ENCODE results near the gene ZNF691.

ZNF691 gene

DNA sequence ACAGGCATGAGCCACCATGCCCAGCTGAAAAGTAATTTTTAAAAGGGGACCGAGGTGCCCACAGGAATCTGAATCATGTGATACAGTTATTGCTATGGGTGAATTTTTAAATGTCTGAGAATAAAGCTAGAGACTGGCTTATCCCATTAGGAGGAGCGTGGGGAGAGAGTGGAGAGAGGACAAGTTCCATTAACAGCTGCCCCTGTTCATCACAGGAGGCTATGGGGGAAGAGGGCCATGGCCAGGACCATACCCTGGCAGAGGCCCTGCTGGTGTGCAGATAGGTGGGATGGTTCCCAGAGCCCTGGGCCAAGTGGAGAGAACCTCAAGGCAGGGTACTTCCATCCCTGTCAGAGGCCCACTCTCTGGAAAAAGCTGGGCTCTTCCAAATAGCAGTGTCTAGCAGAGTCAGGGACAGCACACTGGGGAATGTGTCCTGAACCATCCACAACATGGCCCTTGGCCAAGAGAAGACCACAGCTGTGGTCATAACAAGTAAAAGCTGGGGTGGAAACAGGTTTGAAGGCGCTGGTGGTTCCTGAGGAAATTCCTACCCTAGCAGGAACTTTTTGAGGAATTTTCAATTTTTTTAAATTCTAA is 13.7 kb upstream of the ZNF691 start:
- no peak for DNase-seq (ENCODE audit: low read depth)
- TF ChIP-seq, protein P1, sequence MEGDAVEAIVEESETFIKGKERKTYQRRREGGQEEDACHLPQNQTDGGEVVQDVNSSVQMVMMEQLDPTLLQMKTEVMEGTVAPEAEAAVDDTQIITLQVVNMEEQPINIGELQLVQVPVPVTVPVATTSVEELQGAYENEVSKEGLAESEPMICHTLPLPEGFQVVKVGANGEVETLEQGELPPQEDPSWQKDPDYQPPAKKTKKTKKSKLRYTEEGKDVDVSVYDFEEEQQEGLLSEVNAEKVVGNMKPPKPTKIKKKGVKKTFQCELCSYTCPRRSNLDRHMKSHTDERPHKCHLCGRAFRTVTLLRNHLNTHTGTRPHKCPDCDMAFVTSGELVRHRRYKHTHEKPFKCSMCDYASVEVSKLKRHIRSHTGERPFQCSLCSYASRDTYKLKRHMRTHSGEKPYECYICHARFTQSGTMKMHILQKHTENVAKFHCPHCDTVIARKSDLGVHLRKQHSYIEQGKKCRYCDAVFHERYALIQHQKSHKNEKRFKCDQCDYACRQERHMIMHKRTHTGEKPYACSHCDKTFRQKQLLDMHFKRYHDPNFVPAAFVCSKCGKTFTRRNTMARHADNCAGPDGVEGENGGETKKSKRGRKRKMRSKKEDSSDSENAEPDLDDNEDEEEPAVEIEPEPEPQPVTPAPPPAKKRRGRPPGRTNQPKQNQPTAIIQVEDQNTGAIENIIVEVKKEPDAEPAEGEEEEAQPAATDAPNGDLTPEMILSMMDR (IDR thresholded peaks at IDR 0.05; ENCODE audit: control insufficient read depth, insufficient read depth, low read depth, low read length, missing control alignments), result no peak
- H3K4me3 ChIP-seq (ENCODE audit: control insufficient read depth, low read depth, low read length), result no peak overlapping the region

GRCh38 chr1:42833981-42834380 is 12.4 kb upstream of the ZNF691 start:
- H3K4me3 ChIP-seq (ENCODE audit: control insufficient read depth, low read depth, low read length), result no peak overlapping the region
- no peak for DNase-seq (ENCODE audit: low read depth)
- TF ChIP-seq, protein P1 (IDR thresholded peaks at IDR 0.05; ENCODE audit: control insufficient read depth, insufficient read depth, low read depth, low read length, missing control alignments), result no peak

GRCh38 chr1:42834803-42835202 is 11.6 kb upstream of the ZNF691 start:
- no peak for DNase-seq (ENCODE audit: low read depth)
- no peak overlapping the region for H3K4me3 ChIP-seq (ENCODE audit: control insufficient read depth, low read depth, low read length)
- TF ChIP-seq, protein P1 (IDR thresholded peaks at IDR 0.05; ENCODE audit: control insufficient read depth, insufficient read depth, low read depth, low read length, missing control alignments), result no peak

DNA sequence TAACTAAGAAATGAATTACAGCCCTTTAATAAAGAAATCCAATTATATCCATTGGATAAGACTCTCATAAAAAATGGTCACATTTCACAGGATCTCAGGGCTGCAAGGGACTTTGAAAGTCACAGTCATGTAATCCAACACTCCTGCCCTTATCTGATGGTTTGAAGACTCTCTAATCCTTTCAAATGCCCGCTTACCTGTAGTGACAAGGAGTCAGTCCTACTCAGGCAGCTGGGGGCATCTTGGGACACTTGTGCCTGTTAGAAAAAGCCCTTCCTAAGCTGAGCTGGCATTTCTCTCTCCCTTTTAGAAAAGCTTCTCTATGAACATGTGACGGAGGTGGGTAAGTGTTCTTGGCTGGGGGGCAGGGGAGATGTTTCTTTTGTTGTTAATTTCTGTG is 11.0 kb upstream of the ZNF691 start:
- no peak for DNase-seq (ENCODE audit: low read depth)
- H3K4me3 ChIP-seq (ENCODE audit: control insufficient read depth, low read depth, low read length), result no peak overlapping the region
- TF ChIP-seq, protein P1 (IDR thresholded peaks at IDR 0.05; ENCODE audit: control insufficient read depth, insufficient read depth, low read depth, low read length, missing control alignments), result no peak

DNA sequence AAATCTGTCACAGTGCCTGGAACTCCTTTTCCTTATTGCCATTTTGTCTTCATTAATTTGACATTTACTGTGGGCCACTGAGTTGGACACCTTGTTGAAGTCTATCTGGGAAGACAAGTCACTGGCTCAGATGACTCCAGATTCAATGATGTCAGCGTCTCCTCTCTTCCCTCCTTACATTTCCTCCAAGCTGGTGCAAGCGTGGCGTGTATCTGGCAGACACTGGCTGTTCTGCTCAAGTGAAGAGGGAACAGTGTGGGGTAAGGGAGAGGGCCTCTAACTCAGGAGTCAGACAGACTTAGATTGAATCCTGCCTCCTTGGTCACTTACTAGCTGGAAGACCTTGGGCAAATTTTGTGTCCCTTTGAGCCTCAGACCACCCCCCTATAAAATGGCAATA is 8.7 kb upstream of the ZNF691 start:
- TF ChIP-seq, protein P1 (IDR thresholded peaks at IDR 0.05; ENCODE audit: control insufficient read depth, insufficient read depth, low read depth, low read length, missing control alignments), result no peak
- no peak overlapping the region for H3K4me3 ChIP-seq (ENCODE audit: control insufficient read depth, low read depth, low read length)

DNA sequence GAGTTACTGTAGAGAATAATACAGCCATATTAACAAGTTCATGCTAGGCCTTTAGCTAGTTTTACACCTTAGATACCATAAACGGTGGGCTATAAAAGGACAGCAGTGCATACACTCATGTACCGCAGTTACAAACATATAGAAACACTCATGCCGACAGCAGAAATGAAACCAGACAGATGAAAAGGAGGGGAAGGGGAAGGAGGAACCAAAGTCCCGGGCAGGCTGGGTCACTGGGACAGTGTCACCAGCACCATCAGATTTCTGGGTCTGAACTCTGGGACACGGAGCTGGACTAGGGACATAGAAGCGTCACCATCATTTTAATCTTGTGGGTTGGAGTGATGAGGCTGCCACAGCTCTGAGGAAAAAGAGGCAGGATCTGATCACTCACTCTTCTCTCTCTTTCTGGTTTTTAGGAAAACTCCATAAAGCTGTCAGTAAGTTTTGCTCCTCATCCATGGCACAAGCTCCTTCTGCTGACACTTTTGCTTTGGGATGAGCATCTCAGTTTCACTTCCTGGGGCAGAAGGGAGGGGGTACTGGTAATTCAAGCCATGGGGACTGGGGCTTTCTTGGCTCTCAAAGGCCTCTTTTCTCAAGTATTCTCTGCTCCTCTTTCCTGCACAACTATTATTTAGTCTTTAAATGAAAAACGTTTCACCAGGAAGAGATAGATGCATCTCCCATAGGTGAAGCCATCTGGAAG is 7.8 kb upstream of the ZNF691 start:
- TF ChIP-seq, protein P1 (IDR thresholded peaks at IDR 0.05; ENCODE audit: control insufficient read depth, insufficient read depth, low read depth, low read length, missing control alignments), result no peak
- DNase-seq (ENCODE audit: low read depth), result no peak
- H3K4me3 ChIP-seq (ENCODE audit: control insufficient read depth, low read depth, low read length), result no peak overlapping the region

More for the DNA sequence above, 8.7 kb upstream of the ZNF691 start:
- no peak for DNase-seq (ENCODE audit: low read depth)
